ENCODE data around the gene WIPF3.

Gene WIPF3

GRCh38 chr7:29919790-29920189 is 113.5 kb downstream of the WIPF3 start:
- DNase-seq: no peak

DNA sequence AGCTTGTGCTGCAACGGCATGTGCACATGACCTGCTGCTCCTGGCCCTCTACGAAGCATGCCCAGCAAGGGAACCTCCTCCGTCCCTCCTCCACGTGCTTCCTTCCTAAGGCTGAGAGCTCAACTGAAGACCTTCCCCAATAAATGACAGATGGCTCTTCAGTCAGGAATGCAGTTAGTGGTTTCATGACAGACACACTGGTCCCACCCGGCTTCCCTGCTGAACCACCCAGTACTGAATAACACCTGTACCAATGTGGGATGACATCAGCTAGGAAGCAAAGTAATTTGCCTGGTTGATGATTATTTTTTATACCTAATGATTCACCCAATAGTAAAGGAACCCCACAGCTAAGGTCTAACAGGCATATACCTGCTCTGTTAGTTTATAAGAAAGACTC is 114.2 kb downstream of the WIPF3 start:
- DNase-seq: no peak

GRCh38 chr7:29921404-29922010 is 115.2 kb downstream of the WIPF3 start:
- DNase-seq: peak; percentile 8

GRCh38 chr7:29922921-29923700 is 116.8 kb downstream of the WIPF3 start:
- no peak for DNase-seq

GRCh38 chr7:29924006-29924405 is 117.7 kb downstream of the WIPF3 start:
- no peak for DNase-seq

DNA sequence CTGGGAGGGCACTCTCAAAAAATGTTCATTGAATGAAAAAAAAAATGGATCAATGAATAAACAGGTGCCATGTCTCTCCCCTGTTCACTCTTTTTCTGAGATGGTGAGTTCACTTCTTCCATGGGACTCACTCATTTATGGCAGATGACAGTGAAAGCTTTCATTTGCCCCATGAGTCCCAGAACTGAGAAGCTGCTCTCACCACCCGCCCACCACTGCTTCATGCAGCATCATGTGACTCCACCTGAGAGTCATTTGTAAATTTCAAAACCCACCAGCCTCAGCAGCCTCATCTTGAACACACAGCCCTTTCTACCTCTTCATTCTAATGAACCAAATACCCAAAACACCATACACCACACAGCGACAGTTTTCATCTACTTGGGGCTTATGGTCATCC is 118.4 kb downstream of the WIPF3 start:
- no peak for DNase-seq

GRCh38 chr7:29926216-29926615 is 119.9 kb downstream of the WIPF3 start:
- DNase-seq: no peak

DNA sequence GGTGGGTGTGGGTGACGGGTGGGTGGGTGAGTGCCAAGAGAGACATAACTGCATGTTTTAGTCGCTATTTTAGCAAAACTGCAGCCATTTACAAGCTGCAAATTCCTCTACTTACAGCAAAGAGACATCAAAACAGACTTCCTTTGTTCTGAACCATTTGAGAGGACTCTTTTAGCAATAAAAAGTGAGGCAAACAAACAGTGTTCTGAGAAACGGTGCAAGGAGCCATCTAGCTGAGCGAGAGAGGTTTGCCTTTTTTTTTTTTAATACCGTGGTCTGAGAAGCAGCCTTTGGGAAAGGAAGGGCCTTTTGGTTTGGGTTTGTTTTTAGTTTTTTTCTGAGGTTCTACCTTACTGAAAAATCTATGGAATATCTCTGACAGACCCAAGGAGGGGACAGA is 120.4 kb downstream of the WIPF3 start:
- no peak for DNase-seq

- DNase-seq: no peak
These were observed 122.9 kb downstream of the WIPF3 start for GRCh38 chr7:29929018-29929807.

GRCh38 chr7:29935111-29935510 is 128.8 kb downstream of the WIPF3 start:
- no peak for DNase-seq

- DNase-seq: no peak
These were observed 130.8 kb downstream of the WIPF3 start for GRCh38 chr7:29937132-29937531.

DNA sequence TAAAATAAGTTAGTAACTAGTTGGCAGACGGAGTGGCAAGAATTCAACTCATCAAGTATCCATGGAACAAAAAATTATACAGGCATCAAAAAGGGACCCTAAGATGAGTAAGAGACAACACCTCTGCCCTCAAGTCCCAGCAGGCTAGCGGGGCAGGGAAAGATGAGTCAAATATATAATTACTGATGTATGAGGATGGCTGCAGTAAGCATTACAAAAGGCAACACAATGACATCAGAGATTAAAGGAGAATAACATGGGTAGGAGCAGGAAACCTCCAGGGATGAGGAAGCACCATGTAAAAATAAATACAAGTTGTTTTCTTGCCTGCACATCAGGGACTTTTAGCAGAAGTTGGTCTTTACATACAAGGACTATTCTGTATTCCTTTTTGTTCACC is 133.9 kb downstream of the WIPF3 start:
- DNase-seq: no peak

DNA sequence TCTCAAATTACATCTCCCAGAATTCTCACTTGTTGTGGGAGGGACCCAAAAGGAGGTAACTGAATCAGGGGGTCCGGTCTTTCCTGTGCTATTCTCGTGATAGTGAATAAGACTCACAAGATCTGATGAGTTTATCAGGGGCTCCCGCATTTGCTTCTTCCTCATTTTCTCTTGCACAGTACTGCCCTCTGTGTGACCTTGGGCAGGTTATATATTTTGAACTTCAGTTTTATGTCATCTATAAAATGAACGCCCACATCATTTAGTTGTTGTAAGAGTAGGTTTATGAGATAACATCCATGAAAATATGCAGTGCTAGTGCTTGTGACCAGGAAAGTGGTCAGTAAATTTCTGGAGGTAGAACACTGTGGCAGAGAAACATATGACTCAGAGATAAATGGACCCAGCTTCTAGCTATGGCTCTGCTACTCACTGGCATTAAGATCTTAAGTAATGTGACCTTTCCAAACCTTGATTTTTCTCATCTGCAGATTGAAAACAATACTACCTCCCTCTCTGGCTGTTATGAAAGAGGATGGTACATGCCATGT is 139.0 kb downstream of the WIPF3 start:
- DNase-seq: no peak

GRCh38 chr7:29946428-29947186 is 140.3 kb downstream of the WIPF3 start:
- DNase-seq: no peak

DNA sequence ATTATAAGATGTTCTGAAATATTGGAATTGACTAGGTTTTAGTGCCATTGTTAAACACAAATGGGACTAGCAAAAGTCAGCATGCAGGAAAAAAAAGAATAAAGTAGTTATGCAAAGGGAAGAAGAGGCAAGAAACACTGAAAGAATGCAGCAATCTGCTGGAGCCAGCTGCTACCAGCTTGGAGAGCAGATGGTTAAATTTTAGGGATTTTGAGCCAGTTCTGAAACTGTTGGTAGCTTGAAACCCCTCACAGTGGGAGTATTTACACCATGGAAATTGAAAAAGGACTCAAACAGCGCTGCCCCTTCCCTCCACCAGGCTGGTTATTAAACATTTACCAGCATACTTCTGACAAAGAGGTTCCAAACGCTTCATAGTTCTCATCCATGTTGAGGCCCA is 142.3 kb downstream of the WIPF3 start:
- no peak for DNase-seq

GRCh38 chr7:29950480-29950879 is 144.2 kb downstream of the WIPF3 start:
- no peak for DNase-seq

DNA sequence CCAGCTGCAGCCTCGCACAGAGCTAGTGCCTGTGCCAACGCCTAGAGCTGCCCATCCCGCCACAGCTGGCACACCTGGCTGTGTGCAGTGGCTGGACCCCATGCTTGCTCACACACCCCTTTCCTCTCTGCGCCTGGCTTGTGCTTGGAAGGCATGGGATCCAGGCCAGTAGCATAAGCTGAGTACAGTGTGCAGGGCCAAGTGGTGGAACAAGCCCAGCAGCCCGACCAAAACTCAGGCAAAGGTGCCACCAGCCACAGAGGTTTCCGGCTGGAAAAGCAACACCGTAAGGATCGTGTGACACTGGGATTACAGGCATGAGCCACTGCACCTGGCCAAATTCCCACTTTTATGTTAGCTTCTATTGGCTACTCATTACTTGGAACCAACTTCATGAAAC is 144.9 kb downstream of the WIPF3 start:
- no peak for DNase-seq

- no peak for DNase-seq
These were observed 147.5 kb downstream of the WIPF3 start for GRCh38 chr7:29953726-29954347.

DNA sequence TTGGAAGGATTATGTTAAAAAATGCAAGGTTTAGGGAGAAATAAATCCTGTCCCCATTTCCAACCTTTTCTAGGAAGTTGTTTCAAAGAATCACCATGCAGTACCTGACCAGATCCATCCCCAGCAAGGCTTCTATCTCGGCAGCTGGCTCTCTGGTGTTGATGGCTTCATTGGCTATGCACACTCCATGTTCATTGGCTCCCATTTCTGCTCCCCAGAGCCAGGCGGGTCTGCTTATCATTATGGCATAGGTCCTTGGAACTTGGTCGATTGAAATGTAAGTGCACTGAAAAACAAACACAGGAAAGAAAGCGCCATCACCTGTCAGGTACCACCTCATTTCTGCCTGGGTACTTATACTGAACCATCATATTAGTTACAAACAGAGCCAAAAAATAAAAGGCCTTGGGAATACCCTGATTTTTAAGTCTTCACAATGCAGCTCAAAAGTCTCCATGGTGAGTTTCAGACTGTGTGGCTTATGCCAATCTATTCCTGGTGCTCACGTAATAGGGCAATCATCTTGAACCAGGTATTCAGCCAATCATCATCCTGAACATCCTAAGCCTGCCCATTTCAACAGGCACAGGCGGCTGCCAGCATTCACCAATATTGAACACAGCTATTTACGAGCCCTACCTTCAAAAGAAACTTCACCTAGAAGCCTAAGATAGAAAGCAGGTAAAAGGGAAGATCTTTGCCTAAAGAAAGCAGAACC is 148.9 kb downstream of the WIPF3 start:
- DNase-seq: no peak

DNA sequence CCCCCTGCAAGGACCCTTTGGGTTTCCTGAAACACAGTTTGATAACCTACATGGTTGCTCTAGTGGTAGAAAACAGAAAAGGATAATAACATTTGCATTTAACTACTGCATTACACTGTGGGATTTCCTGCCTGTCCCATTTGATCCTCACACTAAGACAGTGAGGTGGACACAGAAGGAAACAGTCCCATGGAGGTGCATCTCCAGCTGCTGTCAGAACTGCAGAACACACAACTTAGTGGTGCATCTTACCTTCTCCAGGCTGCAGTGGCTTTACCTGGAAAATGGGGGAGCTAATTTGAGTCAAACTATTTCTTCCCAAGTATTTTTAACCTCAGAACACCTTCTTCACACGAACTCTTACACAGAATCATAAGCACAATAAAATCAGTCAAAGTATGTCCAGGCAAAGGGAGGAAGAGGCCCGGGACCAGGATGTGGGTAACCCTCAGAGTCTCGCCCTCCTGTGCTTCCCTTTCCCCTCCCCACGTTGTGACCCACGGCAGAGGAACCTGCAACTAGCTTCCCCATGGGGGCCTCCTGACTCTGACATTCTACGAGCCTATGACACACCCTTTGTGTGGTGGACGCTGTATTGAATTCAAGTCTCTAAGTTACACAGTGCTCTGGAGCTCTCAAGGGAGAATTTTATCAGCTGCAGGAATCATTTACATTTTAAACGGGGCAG is 149.6 kb downstream of the WIPF3 start:
- no peak for DNase-seq

GRCh38 chr7:29956487-29956836 is 150.2 kb downstream of the WIPF3 start:
- no peak for DNase-seq

Measured in NCI-H1048 (cell line).